Peyer's patch (tissue), 4 donors: ENCODE measurements around the gene SFXN2.

Source experiments
- POLR2A ChIP-seq, 2 donors: fragments of 450-650 bp; IDR thresholded peaks; one replicate each; pipeline ENCODE4 v1.5.1; 2017; ENCODE audit warnings: antibody characterized with exemption in 2 of 2, mild to moderate bottlenecking in 2 of 2, moderate library complexity in 2 of 2
- TF ChIP-seq, protein P1 (sequence below), 6 experiments: fragments of 450-650 bp in 4 of 6; fragments of 200-600 bp in 2 of 6; sonication (generic) in 1 of 6; IDR thresholded peaks; one replicate each; pipeline ENCODE4 v1.5.1; 2017 to 2019; ENCODE audit warnings: antibody characterized with exemption in 6 of 6, mild to moderate bottlenecking in 3 of 6, moderate library complexity in 1 of 6

DNA sequence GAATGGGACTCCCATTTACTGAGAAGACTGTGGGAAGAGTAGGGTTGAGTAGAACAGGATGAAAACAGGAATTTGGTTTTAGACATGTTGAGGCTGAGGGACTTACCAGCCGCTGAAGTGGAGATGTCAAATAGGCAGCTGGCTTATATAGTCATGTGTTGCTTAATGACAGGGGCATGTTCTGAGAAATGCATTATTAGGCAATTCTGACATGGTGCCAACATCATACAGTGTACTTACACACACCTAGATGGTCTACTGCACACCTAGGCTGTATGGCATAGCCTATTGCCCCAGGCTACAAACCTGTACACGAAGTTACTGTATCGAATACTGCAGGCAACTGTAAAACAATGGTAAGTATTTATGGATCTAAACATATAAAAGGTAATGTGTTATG, 17.7 kb upstream of the SFXN2 start:
- TF ChIP-seq, protein P1, sequence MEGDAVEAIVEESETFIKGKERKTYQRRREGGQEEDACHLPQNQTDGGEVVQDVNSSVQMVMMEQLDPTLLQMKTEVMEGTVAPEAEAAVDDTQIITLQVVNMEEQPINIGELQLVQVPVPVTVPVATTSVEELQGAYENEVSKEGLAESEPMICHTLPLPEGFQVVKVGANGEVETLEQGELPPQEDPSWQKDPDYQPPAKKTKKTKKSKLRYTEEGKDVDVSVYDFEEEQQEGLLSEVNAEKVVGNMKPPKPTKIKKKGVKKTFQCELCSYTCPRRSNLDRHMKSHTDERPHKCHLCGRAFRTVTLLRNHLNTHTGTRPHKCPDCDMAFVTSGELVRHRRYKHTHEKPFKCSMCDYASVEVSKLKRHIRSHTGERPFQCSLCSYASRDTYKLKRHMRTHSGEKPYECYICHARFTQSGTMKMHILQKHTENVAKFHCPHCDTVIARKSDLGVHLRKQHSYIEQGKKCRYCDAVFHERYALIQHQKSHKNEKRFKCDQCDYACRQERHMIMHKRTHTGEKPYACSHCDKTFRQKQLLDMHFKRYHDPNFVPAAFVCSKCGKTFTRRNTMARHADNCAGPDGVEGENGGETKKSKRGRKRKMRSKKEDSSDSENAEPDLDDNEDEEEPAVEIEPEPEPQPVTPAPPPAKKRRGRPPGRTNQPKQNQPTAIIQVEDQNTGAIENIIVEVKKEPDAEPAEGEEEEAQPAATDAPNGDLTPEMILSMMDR (IDR thresholded peaks at IDR 0.05), result no peak
- no peak for TF ChIP-seq POLR2A (IDR thresholded peaks at IDR 0.05)
